Natural killer cell treated with Interleukin-12 subunit alpha and Interleukin-12 subunit beta and Interleukin-15 and Interleukin-18, amount 100 ng/mL, for 72 hours (primary cell): ENCODE results near the gene UGT1A9. TPM values are rescaled to one million over a fixed set of nuclear protein-coding genes. Genes with fewer than 3 reads are reported as not detected.

ENCODE experiments used
- ATAC-seq, 2 donors: fragments of 150-1000 bp; cut with Tn5 transposase in 1 of 2; sonication (Bioruptor Pico), chemical (Tn5 transposase) in 1 of 2; 2 replicates each; pipeline ENCODE4 v1.10.0; 2021
- DNase-seq: peaks from one replicate; pipeline ENCODE4 v3.0.0; 2022; ENCODE audit warnings: low spot score
- H3K27ac Mint-ChIP-seq, 2 donors: 1 replicate in 1 of 2; 2 replicates in 1 of 2; pipeline ENCODE4 v1.8.0; 2022; ENCODE audit warnings: mixed read lengths in 2 of 2, mild to moderate bottlenecking in 1 of 2, moderate library complexity in 1 of 2
- H3K27me3 Mint-ChIP-seq, 2 donors: 1 replicate in 1 of 2; 2 replicates in 1 of 2; pipeline ENCODE4 v1.8.0; 2022; ENCODE audit warnings: mixed read lengths in 2 of 2
- H3K36me3 Mint-ChIP-seq: one replicate; pipeline ENCODE4 v1.8.0; 2022; ENCODE audit warnings: mixed read lengths
- H3K4me1 Mint-ChIP-seq, 2 donors: 1 replicate in 1 of 2; 2 replicates in 1 of 2; pipeline ENCODE4 v1.8.0; 2022; ENCODE audit warnings: low read depth in 2 of 2, mixed read lengths in 2 of 2, mild to moderate bottlenecking in 1 of 2
- H3K4me3 Mint-ChIP-seq: one replicate; pipeline ENCODE4 v1.8.0; 2022; ENCODE audit warnings: mixed read lengths
- H3K9me3 Mint-ChIP-seq: 2 replicates; pipeline ENCODE4 v1.8.0; 2022; ENCODE audit warnings: mixed read lengths
- total RNA-seq, 2 donors: library from RNA; stranded (reverse); gene quantifications; one replicate each; pipeline ENCODE4 v1.2.3, GENCODE V29; 2022

UGT1A9 gene
- total RNA-seq, 2 donors from 2014 or later = not detected

- Mint-ChIP-seq H3K36me3 (no peaks in the 10 kb centered on the region), H3K9me3 (no peaks in the 10 kb centered on the region), H3K4me3 (no peak overlapping the region), H3K27me3 (peaks cover 23 to 52% of the 10 kb centered on the region in 2 donors), H3K4me1 (no peaks in the 10 kb centered on the region), H3K27ac (no peak overlapping the region)
- DNase-seq = no peak
- no peak for ATAC-seq
Observed at GRCh38 chr2:233768076-233768475, 96.4 kb downstream of the UGT1A9 start.

- Mint-ChIP-seq H3K27ac (no peak overlapping the region), H3K27me3 (peaks cover 16 to 41% of the 10 kb centered on the region in 2 donors), H3K4me1 (no peaks in the 10 kb centered on the region), H3K4me3 (no peak overlapping the region), H3K9me3 (no peaks in the 10 kb centered on the region), H3K36me3 (no peaks in the 10 kb centered on the region)
- ATAC-seq (peak in 1 of 2 donors; percentile 11), DNase-seq (no peak)
Observed at GRCh38 chr2:233769260-233769659, 97.6 kb downstream of the UGT1A9 start.

GRCh38 chr2:233772153-233772552 lies 100.5 kb downstream of the UGT1A9 start:
- Mint-ChIP-seq H3K4me3 (no peak overlapping the region), H3K27me3 (peaks cover 18 to 45% of the 10 kb centered on the region in 2 donors), H3K9me3 (no peaks in the 10 kb centered on the region), H3K4me1 (no peaks in the 10 kb centered on the region), H3K27ac (no peak overlapping the region), H3K36me3 (peaks cover 4% of the 10 kb centered on the region)
- no peak for ATAC-seq
- DNase-seq = no peak

- ATAC-seq (no peak), DNase-seq (no peak)
- H3K9me3 Mint-ChIP-seq = no peaks in the 10 kb centered on the region
- peaks cover 20 to 41% of the 10 kb centered on the region in 2 donors for H3K27me3 Mint-ChIP-seq
- H3K27ac Mint-ChIP-seq = no peak overlapping the region
- H3K4me1 Mint-ChIP-seq = no peaks in the 10 kb centered on the region
- H3K4me3 Mint-ChIP-seq = no peak overlapping the region
- peaks cover 4% of the 10 kb centered on the region for H3K36me3 Mint-ChIP-seq
Observed at GRCh38 chr2:233772583-233772982, 100.9 kb downstream of the UGT1A9 start.

- DNase-seq (no peak), ATAC-seq (no peak)
- Mint-ChIP-seq H3K9me3 (no peaks in the 10 kb centered on the region), H3K27me3 (peaks cover 22 to 35% of the 10 kb centered on the region in 2 donors), H3K4me3 (no peak overlapping the region), H3K4me1 (no peaks in the 10 kb centered on the region), H3K36me3 (peaks cover 4% of the 10 kb centered on the region), H3K27ac (no peak overlapping the region)
Observed at GRCh38 chr2:233773854-233774253, 102.2 kb downstream of the UGT1A9 start.

- peaks cover 4% of the 10 kb centered on the region for H3K36me3 Mint-ChIP-seq
- H3K4me1 Mint-ChIP-seq = no peaks in the 10 kb centered on the region
- no peak for DNase-seq
- no peaks in the 10 kb centered on the region for H3K9me3 Mint-ChIP-seq
- no peak for ATAC-seq
- H3K4me3 Mint-ChIP-seq = no peak overlapping the region
- peaks cover 20 to 34% of the 10 kb centered on the region in 2 donors for H3K27me3 Mint-ChIP-seq
- no peak overlapping the region for H3K27ac Mint-ChIP-seq
Observed at GRCh38 chr2:233775414-233775813, 103.7 kb downstream of the UGT1A9 start.

- ATAC-seq (no peak), DNase-seq (no peak)
- Mint-ChIP-seq H3K4me3 (no peak within 1 kb of the TSS), H3K27me3 (peaks cover 39 to 47% of the 10 kb centered on the region in 2 donors), H3K4me1 (no peaks in the 10 kb centered on the region), H3K27ac (no peak within 1 kb of the TSS), H3K9me3 (no peaks in the 10 kb centered on the region), H3K36me3 (peaks cover 4% of the 10 kb centered on the region)
Observed at GRCh38 chr2:233778030-233778429, 106.3 kb downstream of the UGT1A9 start, which contains the start of gene MROH2A. Gene MROH2A, plus strand, starts transcription at chr2:233778330. Its CDS starts 1,029 bp downstream, at chr2:233779359.

GRCh38 chr2:233779722-233780121 lies 108.0 kb downstream of the UGT1A9 start:
- peak; percentile 17 to 50 for ATAC-seq

GRCh38 chr2:233780771-233781170 lies 109.1 kb downstream of the UGT1A9 start:
- H3K9me3 Mint-ChIP-seq = no peaks in the 10 kb centered on the region
- H3K4me1 Mint-ChIP-seq = no peaks in the 10 kb centered on the region
- peaks cover 4% of the 10 kb centered on the region for H3K36me3 Mint-ChIP-seq
- DNase-seq (no peak), ATAC-seq (no peak)
- peaks cover 40 to 47% of the 10 kb centered on the region in 2 donors for H3K27me3 Mint-ChIP-seq
- no peak overlapping the region for H3K4me3 Mint-ChIP-seq
- no peak overlapping the region for H3K27ac Mint-ChIP-seq

More at GRCh38 chr2:233779722-233780121, 108.0 kb downstream of the UGT1A9 start:
- no peak overlapping the region for H3K27ac Mint-ChIP-seq
- peaks cover 4% of the 10 kb centered on the region for H3K36me3 Mint-ChIP-seq
- no peak overlapping the region for H3K4me3 Mint-ChIP-seq
- no peaks in the 10 kb centered on the region for H3K9me3 Mint-ChIP-seq
- DNase-seq = no peak
- no peaks in the 10 kb centered on the region for H3K4me1 Mint-ChIP-seq
- peaks cover 44 to 57% of the 10 kb centered on the region in 2 donors for H3K27me3 Mint-ChIP-seq

GRCh38 chr2:233789554-233789953 lies 117.9 kb downstream of the UGT1A9 start:
- Mint-ChIP-seq H3K4me3 (no peak overlapping the region), H3K9me3 (no peaks in the 10 kb centered on the region), H3K36me3 (no peaks in the 10 kb centered on the region)

GRCh38 chr2:233791151-233791882 lies 119.6 kb downstream of the UGT1A9 start:
- no peaks in the 10 kb centered on the region for H3K36me3 Mint-ChIP-seq
- H3K4me3 Mint-ChIP-seq = no peak overlapping the region
- H3K9me3 Mint-ChIP-seq = no peaks in the 10 kb centered on the region
- no peak for ATAC-seq
- H3K27ac Mint-ChIP-seq = no peak overlapping the region
- H3K27me3 Mint-ChIP-seq = peaks cover 3 to 5% of the 10 kb centered on the region in 2 donors
- no peaks in the 10 kb centered on the region for H3K4me1 Mint-ChIP-seq
- DNase-seq = no peak

More at GRCh38 chr2:233789554-233789953, 117.9 kb downstream of the UGT1A9 start:
- Mint-ChIP-seq H3K4me1 (no peaks in the 10 kb centered on the region), H3K27me3 (peaks cover 7 to 8% of the 10 kb centered on the region in 2 donors), H3K27ac (no peak overlapping the region)
- DNase-seq (no peak), ATAC-seq (peak; percentile 28 to 46)

GRCh38 chr2:233791883-233792329 lies 120.2 kb downstream of the UGT1A9 start:
- Mint-ChIP-seq H3K36me3 (no peaks in the 10 kb centered on the region), H3K4me3 (no peak overlapping the region), H3K27me3 (peaks cover 0 to 3% of the 10 kb centered on the region in 2 donors), H3K4me1 (no peaks in the 10 kb centered on the region), H3K9me3 (no peaks in the 10 kb centered on the region), H3K27ac (no peak overlapping the region)
- ATAC-seq = no peak
- DNase-seq = no peak

GRCh38 chr2:233792720-233793119 lies 121.0 kb downstream of the UGT1A9 start:
- no peak for ATAC-seq
- Mint-ChIP-seq H3K36me3 (no peaks in the 10 kb centered on the region), H3K9me3 (no peaks in the 10 kb centered on the region), H3K4me3 (no peak overlapping the region), H3K27me3 (peaks cover 0 to 3% of the 10 kb centered on the region in 2 donors), H3K4me1 (no peaks in the 10 kb centered on the region), H3K27ac (no peak overlapping the region)
- no peak for DNase-seq

GRCh38 chr2:233793465-233794127 lies 121.9 kb downstream of the UGT1A9 start:
- Mint-ChIP-seq H3K27me3 (peaks cover 0 to 5% of the 10 kb centered on the region in 2 donors), H3K4me3 (no peak overlapping the region), H3K9me3 (no peaks in the 10 kb centered on the region), H3K4me1 (no peaks in the 10 kb centered on the region), H3K27ac (no peak overlapping the region), H3K36me3 (no peaks in the 10 kb centered on the region)
- ATAC-seq = no peak
- no peak for DNase-seq
